Heart right ventricle (tissue), 16 donors: Measurements from ENCODE around the gene NPHP1. TPM values are rescaled to one million over a fixed set of nuclear protein-coding genes. Genes with fewer than 3 reads are reported as not detected.

Experiments
- ATAC-seq, 8 donors: fragments of 200-7000 bp; cut with Tn5 transposase; one replicate each; pipeline ENCODE4 v1.9.1; 2020; ENCODE audit warnings: mild to moderate bottlenecking in 8 of 8, moderate library complexity in 8 of 8, moderate number of reproducible peaks in 1 of 8
- DNase-seq, 2 donors: peaks; one replicate each; pipeline ENCODE4 v3.0.0-alpha.2; 2020
- H3K27ac ChIP-seq, 10 donors: fragments of 200-600 bp; sonication (generic) in 2 of 10; one replicate each; pipeline versions ENCODE4 v1.5.0 to v1.8.0; 2020 to 2022; ENCODE audit warnings: mild to moderate bottlenecking in 3 of 10
- H3K27me3 ChIP-seq, 7 donors: fragments of 200-600 bp; one replicate each; pipeline ENCODE4 v1.8.0; 2021 to 2022; ENCODE audit warnings: mild to moderate bottlenecking in 2 of 7
- H3K36me3 ChIP-seq, 9 donors: fragments of 200-600 bp; sonication (generic) in 1 of 9; one replicate each; pipeline versions ENCODE4 v1.5.0 to v1.8.0; 2020 to 2022; ENCODE audit warnings: mild to moderate bottlenecking in 2 of 9
- H3K4me1 ChIP-seq, 9 donors: fragments of 200-600 bp; sonication (generic) in 1 of 9; one replicate each; pipeline versions ENCODE4 v1.5.0 to v1.8.0; 2020 to 2022; ENCODE audit warnings: mild to moderate bottlenecking in 4 of 9
- H3K4me3 ChIP-seq, 10 donors: fragments of 200-600 bp; sonication (generic) in 2 of 10; one replicate each; pipeline versions ENCODE4 v1.5.0 to v1.8.0; 2020 to 2022; ENCODE audit warnings: mild to moderate bottlenecking in 7 of 10, moderate library complexity in 2 of 10
- H3K9me3 ChIP-seq, 11 donors: fragments of 200-600 bp in 10 of 11; sonication (generic) in 2 of 11; one replicate each; pipeline versions ENCODE4 v1.5.0 to v1.8.0; 2013 to 2022; ENCODE audit warnings: mild to moderate bottlenecking in 2 of 11, control low read depth in 1 of 11, moderate library complexity in 1 of 11
- WGBS, 2 donors: extraction: QIAGEN DNeasy Blood & Tissue Kit; methylation state at CpG; one replicate each; pipeline ENCODE4 v1.1.7; 2013; ENCODE audit warnings: inconsistent platforms in 1 of 2; 5-methylcytosine and 5-hydroxymethylcytosine counted together
- intact Hi-C, 10 donors: fragments of 100-400 bp; cut with DNase I; formaldehyde crosslinking; loops; one replicate each; pipeline versions ENCODE4 v1.11.1 to v1.14.2; 2022
- polyA plus RNA-seq, 2 donors: library from polyadenylated mRNA; stranded (reverse); fragments of 200-250 nt; gene quantifications; one replicate each; pipeline ENCODE4 v1.2.3, GENCODE V29; 2013
- total RNA-seq, 10 donors: library from RNA; stranded (reverse); fragmentation: NEBNext Ultra II Directional in 3 of 10; extraction: Animal tissue kit (Norgen Biotek cat#: 25700) in 3 of 10; gene quantifications; one replicate each; pipeline versions ENCODE4 v1.2.1 to v1.2.4, GENCODE V29; 2021 to 2023
- TF ChIP-seq, protein P1 (sequence below), 9 donors: fragments of 200-600 bp; sonication (generic) in 2 of 9; IDR thresholded peaks; one replicate each; pipeline versions ENCODE4 v1.5.0 to v1.8.0; 2021 to 2022; ENCODE audit warnings: antibody characterized with exemption in 9 of 9, mild to moderate bottlenecking in 5 of 9, moderate library complexity in 1 of 9
- donor health status: Arrhythmogenic right ventricular cardiomyopathy.
- donor health status: ischemic (EF 13 %, LVEDD 7.1; RV severe dilation, severe dysfunction).
- donor health status: healthy with polysubstance abuse.
- donor health status: DM: no; HTN: yes; CAD: no.
- donor health status: DM: no; HTN: no; CAD: no.
- donor health status: ischemic (EF 25% LVEDD 6.9; RV normal size, moderate dysfunction).
- donor health status: ischemic (EF 25% LVEDD 5.7; RV mildly dilated, moderate dysfunction).
- donor health status: healthy.
- donor health status: DM: yes; HTN: yes; CAD: no.
- donor health status: Ischemic cardiomyopathy.
- donor health status: ischemic (EF 35%, LVEDD 5.7; RV mildly dilated, moderate dysfunction).
- donor health status: nonischemic (EF 11% LVEDD 7.7; RV severe dilation, severe dysfunction).
- donor health status: DM: yes; HTN: yes; CAD: no.
- donor health status: PGD.
- donor health status: ischemic (EF 29% LVEDD 5.4; RV normal size, mild dysfunction).
- donor health status: nonischemic (EF 23%, LVEDD 6.1; RV moderate dilation, normal function).

NPHP1 gene
- total and polyA plus RNA-seq, 12 donors = 4.4 to 9.0 (median 6.3) TPM

DNA sequence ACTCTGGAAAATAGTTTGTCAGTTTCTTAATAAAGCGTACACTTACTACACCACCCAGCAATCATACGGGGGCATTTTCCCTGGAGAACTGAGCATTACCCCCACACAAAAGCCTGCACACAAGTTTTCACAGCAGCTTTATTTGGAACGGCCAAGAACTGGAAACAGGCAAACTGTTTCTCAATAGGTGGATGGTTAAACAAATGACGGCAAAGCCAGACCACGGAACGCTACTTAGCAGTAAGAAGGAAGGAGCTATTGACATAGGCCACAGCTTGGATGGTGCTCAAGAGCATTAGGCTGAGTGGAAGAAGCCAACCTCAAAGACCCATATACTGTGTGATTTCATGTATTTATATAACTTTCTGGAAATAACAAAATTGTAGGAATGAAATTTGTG is 98.2 kb downstream of the NPHP1 start:
- H3K4me3 ChIP-seq = no peak overlapping the region
- intact Hi-C loops = no loop called here
- H3K27me3 ChIP-seq = no peaks in the 10 kb centered on the region
- ATAC-seq (peak in 2 of 8 donors; percentile 43), DNase-seq (no peak)
- H3K9me3 ChIP-seq = peaks cover 0 to 7% (median 0%) of the 10 kb centered on the region in 11 donors
- 62 to 71% methylated on average over 6 of the region's 6 CpGs for WGBS, 2 donors
- TF ChIP-seq, protein P1, sequence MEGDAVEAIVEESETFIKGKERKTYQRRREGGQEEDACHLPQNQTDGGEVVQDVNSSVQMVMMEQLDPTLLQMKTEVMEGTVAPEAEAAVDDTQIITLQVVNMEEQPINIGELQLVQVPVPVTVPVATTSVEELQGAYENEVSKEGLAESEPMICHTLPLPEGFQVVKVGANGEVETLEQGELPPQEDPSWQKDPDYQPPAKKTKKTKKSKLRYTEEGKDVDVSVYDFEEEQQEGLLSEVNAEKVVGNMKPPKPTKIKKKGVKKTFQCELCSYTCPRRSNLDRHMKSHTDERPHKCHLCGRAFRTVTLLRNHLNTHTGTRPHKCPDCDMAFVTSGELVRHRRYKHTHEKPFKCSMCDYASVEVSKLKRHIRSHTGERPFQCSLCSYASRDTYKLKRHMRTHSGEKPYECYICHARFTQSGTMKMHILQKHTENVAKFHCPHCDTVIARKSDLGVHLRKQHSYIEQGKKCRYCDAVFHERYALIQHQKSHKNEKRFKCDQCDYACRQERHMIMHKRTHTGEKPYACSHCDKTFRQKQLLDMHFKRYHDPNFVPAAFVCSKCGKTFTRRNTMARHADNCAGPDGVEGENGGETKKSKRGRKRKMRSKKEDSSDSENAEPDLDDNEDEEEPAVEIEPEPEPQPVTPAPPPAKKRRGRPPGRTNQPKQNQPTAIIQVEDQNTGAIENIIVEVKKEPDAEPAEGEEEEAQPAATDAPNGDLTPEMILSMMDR (IDR thresholded peaks at IDR 0.05) = no peak
- peaks cover 0 to 5% (median 0%) of the 10 kb centered on the region in 9 donors for H3K36me3 ChIP-seq
- peak overlapping the region in 7 of 10 donors; percentile 16 to 95 (median 30) for H3K27ac ChIP-seq
- peaks cover 0 to 79% (median 20%) of the 10 kb centered on the region in 9 donors for H3K4me1 ChIP-seq

DNA sequence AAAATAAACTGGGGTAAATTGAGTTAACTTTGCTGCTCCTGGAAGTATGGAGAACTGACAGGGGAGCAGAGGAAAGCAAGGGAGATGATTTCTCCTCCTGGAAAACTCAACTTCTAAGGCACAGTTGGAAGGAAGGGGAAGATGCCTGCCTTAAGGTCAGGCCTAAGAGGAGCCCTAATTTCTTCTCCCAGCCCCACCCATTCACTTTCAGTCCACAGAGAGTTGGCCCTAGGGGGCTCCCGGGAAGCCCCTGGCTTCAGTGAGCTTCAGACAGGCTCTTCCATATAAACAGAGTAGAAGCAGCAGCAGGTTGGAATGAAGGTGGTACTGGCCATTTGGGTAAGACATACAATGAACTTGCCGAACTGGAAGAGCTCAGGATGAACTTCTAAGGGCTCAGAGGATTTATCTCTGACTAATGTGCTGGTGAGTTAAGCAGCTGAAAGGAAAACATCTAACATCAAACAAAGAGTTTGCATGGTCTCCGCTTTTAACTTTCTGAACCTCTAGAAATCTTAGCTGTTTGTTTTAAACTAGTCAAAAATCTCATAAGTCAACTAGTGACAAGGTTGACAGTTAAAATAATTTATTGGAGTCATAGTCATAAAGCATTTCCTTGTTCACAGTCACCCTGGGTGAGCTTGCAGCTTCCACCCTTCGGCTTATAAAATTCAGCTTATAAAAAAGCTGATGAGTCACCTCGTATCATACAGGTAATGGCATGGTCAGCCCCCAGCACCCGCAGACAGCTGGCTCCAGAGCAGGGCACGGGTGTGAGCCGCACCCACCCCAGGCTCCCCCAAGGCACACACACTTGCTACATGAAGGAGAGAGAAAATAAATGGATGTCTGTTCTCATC is 99.0 kb downstream of the NPHP1 start:
- Histone ChIP-seq H3K36me3 (peaks cover 0 to 5% (median 0%) of the 10 kb centered on the region in 9 donors), H3K27ac (peak overlapping the region in 7 of 10 donors; percentile 16 to 95 (median 35)), H3K9me3 (peaks cover 0 to 4% (median 0%) of the 10 kb centered on the region in 11 donors), H3K4me3 (no peak overlapping the region), H3K27me3 (no peaks in the 10 kb centered on the region), H3K4me1 (peaks cover 3 to 86% (median 25%) of the 10 kb centered on the region in 9 donors)
- 68 to 78% methylated on average over 8 of the region's 8 CpGs for WGBS, 2 donors
- intact Hi-C loops = no loop called here
- ATAC-seq = no peak
- TF ChIP-seq, protein P1 (IDR thresholded peaks at IDR 0.05) = no peak
- DNase-seq = no peak

DNA sequence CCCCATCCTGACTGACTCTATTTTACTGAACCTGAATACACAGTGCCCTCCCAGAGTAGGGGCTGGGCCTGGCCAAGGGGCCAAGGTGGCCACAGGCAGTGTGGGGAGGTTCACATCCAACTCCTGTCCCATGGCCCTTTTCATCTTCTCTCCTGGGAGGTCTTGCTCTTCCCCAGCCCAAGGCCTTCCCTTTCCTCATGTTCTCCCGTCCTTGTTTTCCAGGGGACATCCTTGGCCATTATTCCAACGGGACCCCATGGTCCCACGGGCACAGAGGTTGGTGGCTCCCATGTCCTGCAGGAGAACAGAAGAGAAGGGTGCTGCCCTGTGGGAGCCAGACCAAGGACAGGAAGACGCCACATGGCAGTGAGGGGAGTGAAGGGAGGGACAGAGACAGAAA is 99.6 kb downstream of the NPHP1 start:
- Histone ChIP-seq H3K4me1 (peaks cover 4 to 87% (median 30%) of the 10 kb centered on the region in 9 donors), H3K4me3 (no peak overlapping the region), H3K27me3 (no peaks in the 10 kb centered on the region), H3K9me3 (peaks cover 0 to 3% (median 0%) of the 10 kb centered on the region in 11 donors), H3K36me3 (peaks cover 0 to 5% (median 0%) of the 10 kb centered on the region in 9 donors), H3K27ac (peak overlapping the region in 4 of 10 donors; percentile 3 to 95 (median 34))
- intact Hi-C loops = no loop called here
- ATAC-seq = no peak
- DNase-seq = no peak
- TF ChIP-seq, protein P1 (IDR thresholded peaks at IDR 0.05) = no peak
- 84 to 91% methylated on average over 4 of the region's 4 CpGs for WGBS, 2 donors

DNA sequence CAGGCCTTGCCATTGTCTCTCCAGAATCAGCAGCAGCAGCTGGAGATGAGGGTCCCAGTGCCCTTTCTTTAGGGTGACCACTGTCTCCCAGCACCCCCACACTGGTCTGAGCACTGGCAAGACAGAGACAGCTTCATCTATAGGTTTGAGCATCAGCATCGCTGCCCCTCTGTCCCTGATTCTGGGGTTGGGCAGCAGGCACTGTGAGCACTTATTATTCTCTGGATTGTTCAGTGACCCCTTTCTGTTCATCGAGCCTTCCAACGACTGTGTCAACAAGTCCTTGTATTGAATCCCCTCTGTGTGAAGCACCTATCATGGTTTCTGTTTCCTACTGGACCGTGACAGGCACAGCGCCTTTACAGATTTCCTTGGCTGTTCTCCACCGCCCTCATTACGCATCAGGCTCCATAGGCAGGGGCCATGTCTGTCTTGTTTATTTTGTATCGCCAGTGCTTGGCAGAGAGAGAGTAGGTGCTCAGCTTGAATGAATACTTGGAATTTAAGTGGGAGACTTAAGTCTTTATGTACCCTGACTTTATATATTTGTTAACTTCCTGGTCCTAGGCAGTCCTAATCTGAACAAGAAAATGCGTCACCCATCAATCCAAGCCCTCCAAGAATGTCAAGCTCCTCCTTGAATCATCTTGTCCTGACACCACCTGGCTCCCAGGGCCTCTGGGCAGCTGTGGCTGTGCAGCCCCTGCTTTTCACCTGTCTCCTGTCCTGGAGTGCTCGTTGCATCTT is 100.6 kb downstream of the NPHP1 start:
- H3K4me3 ChIP-seq = no peak overlapping the region
- TF ChIP-seq, protein P1 (IDR thresholded peaks at IDR 0.05) = no peak
- peaks cover 0 to 3% (median 0%) of the 10 kb centered on the region in 11 donors for H3K9me3 ChIP-seq
- no peaks in the 10 kb centered on the region for H3K27me3 ChIP-seq
- DNase-seq (no peak), ATAC-seq (no peak)
- H3K27ac ChIP-seq = peak overlapping the region in 7 of 10 donors; percentile 30 to 95 (median 89)
- H3K4me1 ChIP-seq = peaks cover 5 to 91% (median 39%) of the 10 kb centered on the region in 9 donors
- H3K36me3 ChIP-seq = peaks cover 0 to 5% (median 0%) of the 10 kb centered on the region in 9 donors
- WGBS, 2 donors = 84 to 86% methylated on average over 10 of the region's 10 CpGs
- intact Hi-C loops = no loop called here
